Breast epithelium (tissue), 4 donors: ENCODE data around the gene CDH23. TPM values are rescaled to one million over a fixed set of nuclear protein-coding genes. Genes with fewer than 3 reads are reported as not detected.

ENCODE experiments used
- DNase-seq, 2 donors: peaks; one replicate each; pipeline ENCODE4 v3.0.0-alpha.2; 2019; ENCODE audit warnings: low spot score in 2 of 2
- H3K27ac ChIP-seq, 2 donors: fragments of 200-600 bp; sonication (generic) in 1 of 2; one replicate each; pipeline ENCODE4 v1.5.1; 2016 to 2019; ENCODE audit warnings: mild to moderate bottlenecking in 1 of 2
- H3K27me3 ChIP-seq, 2 donors: fragments of 200-600 bp; sonication (generic) in 1 of 2; one replicate each; pipeline versions ENCODE4 v1.5.1 to v1.6.0; 2017 to 2019; ENCODE audit warnings: control low read depth in 1 of 2, mild to moderate bottlenecking in 1 of 2
- H3K36me3 ChIP-seq: fragments of 200-600 bp; one replicate; pipeline ENCODE4 v1.5.1; 2019
- H3K4me1 ChIP-seq, 2 donors: fragments of 200-600 bp; sonication (generic); one replicate each; pipeline ENCODE4 v1.5.1; 2016 to 2019; ENCODE audit warnings: control low read depth in 1 of 2
- H3K4me3 ChIP-seq, 3 donors: fragments of 200-600 bp; sonication (generic); 1 replicate in 2 of 3; 2 replicates in 1 of 3; pipeline ENCODE4 v1.5.1; 2016 to 2019; ENCODE audit warnings: mild to moderate bottlenecking in 3 of 3, moderate library complexity in 2 of 3
- H3K9me3 ChIP-seq, 2 donors: fragments of 200-600 bp; sonication (generic) in 1 of 2; one replicate each; pipeline ENCODE4 v1.5.1; 2016 to 2019; ENCODE audit warnings: control low read depth in 1 of 2
- POLR2A ChIP-seq: fragments of 450-650 bp; IDR thresholded peaks from one replicate; pipeline ENCODE4 v1.6.1; 2016; ENCODE audit warnings: antibody characterized with exemption, mild to moderate bottlenecking, moderate library complexity
- POLR2AphosphoS5 ChIP-seq, 3 donors: sonication (generic); formaldehyde crosslinking; IDR thresholded peaks; one replicate each; pipeline ENCODE4 v1.6.1; 2017; ENCODE audit warnings: antibody characterized with exemption in 3 of 3
- intact Hi-C: fragments of 100-400 bp; cut with DNase I; formaldehyde crosslinking; loops from one replicate; pipeline ENCODE4 v1.15.1; 2023; ENCODE audit warnings: low total_unique reads
- total RNA-seq, 3 donors: library from RNA; depleted of rRNA; stranded (reverse); fragments of >200 nt; gene quantifications; one replicate each; pipeline ENCODE4 v1.1.0, GENCODE V29; 2016
- TF ChIP-seq, protein P1 (sequence below), 3 donors: fragments of 450-650 bp; IDR thresholded peaks; one replicate each; pipeline ENCODE4 v1.5.1; 2016 to 2017; ENCODE audit warnings: antibody characterized with exemption in 3 of 3, mild to moderate bottlenecking in 3 of 3, moderate library complexity in 3 of 3

CDH23 gene
- total RNA-seq, 3 donors from 2014 or later: 8.5 to 13.8 (median 11.6) TPM

DNA sequence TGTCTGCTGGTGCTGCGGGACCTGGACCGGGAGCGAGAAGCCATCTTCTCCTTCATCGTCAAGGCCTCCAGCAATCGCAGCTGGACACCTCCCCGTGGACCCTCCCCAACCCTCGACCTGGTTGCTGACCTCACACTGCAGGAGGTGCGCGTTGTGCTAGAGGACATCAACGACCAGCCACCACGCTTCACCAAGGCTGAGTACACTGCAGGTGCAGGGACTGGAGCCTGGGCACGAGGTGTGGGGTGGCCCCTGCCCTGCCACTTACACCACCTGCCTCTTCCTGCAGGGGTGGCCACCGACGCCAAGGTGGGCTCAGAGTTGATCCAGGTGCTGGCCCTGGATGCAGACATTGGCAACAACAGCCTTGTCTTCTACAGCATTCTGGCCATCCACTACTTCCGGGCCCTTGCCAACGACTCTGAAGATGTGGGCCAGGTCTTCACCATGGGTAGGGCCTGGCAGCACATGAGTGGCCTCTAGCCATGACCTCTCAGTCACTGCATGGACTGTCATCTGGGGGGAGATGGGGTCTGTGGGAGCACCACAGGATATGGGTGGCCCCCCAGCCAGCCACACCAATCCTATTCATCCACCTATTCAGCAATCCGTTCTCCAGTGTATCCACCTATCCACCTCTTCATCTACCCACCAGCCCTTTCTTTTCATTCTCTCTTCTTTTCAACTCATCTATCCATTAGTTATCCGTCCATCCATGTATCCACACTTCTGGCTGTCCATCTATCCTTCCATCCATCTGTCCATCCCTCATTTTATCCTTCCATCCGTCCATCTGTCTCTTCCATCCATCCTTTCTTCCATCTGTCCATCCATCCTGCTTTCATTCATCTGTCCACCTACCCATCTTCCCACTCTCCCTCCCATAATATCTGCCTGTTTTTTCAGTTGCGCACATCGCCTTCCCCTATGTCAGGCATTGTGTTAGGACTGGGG is 411.1 kb downstream of the CDH23 start:
- H3K36me3 ChIP-seq: no peaks in the 10 kb centered on the region
- no peak for TF ChIP-seq POLR2A
- TF ChIP-seq, protein P1, sequence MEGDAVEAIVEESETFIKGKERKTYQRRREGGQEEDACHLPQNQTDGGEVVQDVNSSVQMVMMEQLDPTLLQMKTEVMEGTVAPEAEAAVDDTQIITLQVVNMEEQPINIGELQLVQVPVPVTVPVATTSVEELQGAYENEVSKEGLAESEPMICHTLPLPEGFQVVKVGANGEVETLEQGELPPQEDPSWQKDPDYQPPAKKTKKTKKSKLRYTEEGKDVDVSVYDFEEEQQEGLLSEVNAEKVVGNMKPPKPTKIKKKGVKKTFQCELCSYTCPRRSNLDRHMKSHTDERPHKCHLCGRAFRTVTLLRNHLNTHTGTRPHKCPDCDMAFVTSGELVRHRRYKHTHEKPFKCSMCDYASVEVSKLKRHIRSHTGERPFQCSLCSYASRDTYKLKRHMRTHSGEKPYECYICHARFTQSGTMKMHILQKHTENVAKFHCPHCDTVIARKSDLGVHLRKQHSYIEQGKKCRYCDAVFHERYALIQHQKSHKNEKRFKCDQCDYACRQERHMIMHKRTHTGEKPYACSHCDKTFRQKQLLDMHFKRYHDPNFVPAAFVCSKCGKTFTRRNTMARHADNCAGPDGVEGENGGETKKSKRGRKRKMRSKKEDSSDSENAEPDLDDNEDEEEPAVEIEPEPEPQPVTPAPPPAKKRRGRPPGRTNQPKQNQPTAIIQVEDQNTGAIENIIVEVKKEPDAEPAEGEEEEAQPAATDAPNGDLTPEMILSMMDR (IDR thresholded peaks at IDR 0.05): no peak
- no peak for TF ChIP-seq POLR2AphosphoS5 (IDR thresholded peaks at IDR 0.05)
- H3K9me3 ChIP-seq: no peaks in the 10 kb centered on the region
- H3K27me3 ChIP-seq: no peaks in the 10 kb centered on the region
- DNase-seq: no peak
- intact Hi-C loops: no loop called here
- no peak overlapping the region for H3K4me3 ChIP-seq
- no peaks in the 10 kb centered on the region for H3K4me1 ChIP-seq
- no peak overlapping the region for H3K27ac ChIP-seq

- Histone ChIP-seq H3K27ac (no peak overlapping the region), H3K4me3 (no peak overlapping the region), H3K27me3 (no peaks in the 10 kb centered on the region), H3K9me3 (no peaks in the 10 kb centered on the region), H3K4me1 (no peaks in the 10 kb centered on the region), H3K36me3 (no peaks in the 10 kb centered on the region)
- no peak for DNase-seq
- intact Hi-C loops: loop anchor here (10.0 kb wide), 1 partner anchor 435 kb away; no protein-coding TSS in a partner anchor
- TF ChIP-seq POLR2A (no peak), POLR2AphosphoS5 (IDR thresholded peaks at IDR 0.05) (no peak)
- TF ChIP-seq, protein P1 (IDR thresholded peaks at IDR 0.05): no peak
Measured at GRCh38 chr10:71809628-71810027, 412.9 kb downstream of the CDH23 start.

DNA sequence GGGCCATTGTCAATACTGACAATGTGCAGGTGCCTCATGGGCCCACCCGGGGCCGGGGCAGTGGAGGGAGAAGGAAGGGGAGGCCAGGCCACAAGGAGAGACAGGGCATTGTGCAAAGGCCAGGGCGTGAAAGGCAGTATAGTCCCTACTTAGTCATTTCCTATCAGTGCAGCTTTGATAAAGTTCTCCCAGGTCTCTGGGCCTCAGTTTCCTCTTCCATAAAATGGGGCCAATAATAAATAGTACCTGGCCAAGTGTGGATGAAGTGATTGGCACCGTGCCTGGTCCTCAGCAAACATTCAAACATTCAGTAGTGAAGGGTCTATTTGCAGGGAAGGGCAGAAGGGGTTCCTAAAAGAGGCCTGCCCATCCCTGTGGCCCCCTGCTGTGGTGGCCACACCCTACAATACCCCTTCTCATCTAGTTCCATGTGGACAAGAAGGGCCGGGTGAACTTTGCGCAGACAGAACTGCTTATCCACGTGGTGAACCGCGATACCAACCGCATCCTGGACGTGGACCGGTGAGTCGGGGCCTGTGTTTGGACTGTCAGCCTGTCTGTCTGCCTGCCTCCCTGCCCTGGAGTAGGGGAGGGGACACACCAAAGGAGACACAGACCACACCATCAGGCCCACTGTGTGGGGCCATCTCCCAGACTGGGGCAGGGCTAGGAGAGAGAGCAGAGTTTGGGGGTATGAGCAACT is 413.5 kb downstream of the CDH23 start:
- Histone ChIP-seq H3K4me1 (no peaks in the 10 kb centered on the region), H3K36me3 (no peaks in the 10 kb centered on the region), H3K4me3 (no peak overlapping the region), H3K27ac (no peak overlapping the region), H3K9me3 (no peaks in the 10 kb centered on the region), H3K27me3 (no peaks in the 10 kb centered on the region)
- intact Hi-C loops: loop anchor here (10.0 kb wide), 1 partner anchor 435 kb away; no protein-coding TSS in a partner anchor
- TF ChIP-seq POLR2A (no peak), POLR2AphosphoS5 (IDR thresholded peaks at IDR 0.05) (no peak)
- TF ChIP-seq, protein P1 (IDR thresholded peaks at IDR 0.05): no peak
- no peak for DNase-seq

DNA sequence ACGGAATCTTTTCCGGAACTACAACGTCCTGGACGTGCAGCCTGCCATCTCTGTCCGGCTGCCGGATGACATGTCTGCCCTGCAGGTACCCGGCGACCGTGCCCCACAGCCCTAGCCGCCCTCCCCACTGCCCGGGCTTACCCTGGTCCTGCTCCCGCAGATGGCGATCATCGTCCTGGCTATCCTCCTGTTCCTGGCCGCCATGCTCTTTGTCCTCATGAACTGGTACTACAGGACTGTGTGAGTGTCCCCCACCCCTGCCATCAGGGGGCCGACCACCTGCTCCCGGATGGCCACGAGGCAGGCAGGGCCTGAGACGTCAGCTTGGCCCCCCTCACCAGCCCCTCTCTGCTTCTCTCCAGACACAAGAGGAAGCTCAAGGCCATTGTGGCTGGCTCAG is 414.6 kb downstream of the CDH23 start:
- intact Hi-C loops: loop anchor here (10.0 kb wide), 1 partner anchor 437 kb away; no protein-coding TSS in a partner anchor
- Histone ChIP-seq H3K4me3 (no peak overlapping the region), H3K4me1 (no peaks in the 10 kb centered on the region), H3K27ac (no peak overlapping the region), H3K9me3 (no peaks in the 10 kb centered on the region), H3K27me3 (no peaks in the 10 kb centered on the region), H3K36me3 (no peaks in the 10 kb centered on the region)
- TF ChIP-seq, protein P1 (IDR thresholded peaks at IDR 0.05): no peak
- no peak for TF ChIP-seq POLR2AphosphoS5 (IDR thresholded peaks at IDR 0.05)
- TF ChIP-seq POLR2A: no peak
- no peak for DNase-seq
